ENCODE measurements around the gene CDC16.

DNA sequence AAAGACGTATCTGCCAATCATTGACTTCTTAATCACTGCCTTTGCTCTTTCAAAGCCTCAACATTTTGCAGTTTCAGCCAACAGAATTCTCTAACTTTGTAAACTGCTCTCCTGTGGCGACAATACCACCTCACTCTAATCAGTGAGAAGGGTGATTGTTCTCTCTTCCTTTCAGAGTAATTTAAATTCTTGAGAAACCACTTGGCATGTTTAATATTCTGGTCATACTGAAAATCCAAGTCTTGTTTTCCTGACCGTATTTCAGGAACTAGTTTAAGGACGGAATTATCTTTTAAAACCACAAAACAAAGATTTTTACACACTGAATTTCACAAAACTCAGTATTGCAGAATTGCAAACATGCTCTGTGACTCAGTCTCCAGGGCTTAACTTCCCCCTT lies 5.2 kb upstream of the CDC16 start:
- TF ChIP-seq CTCF (conservative IDR thresholded peaks at IDR 0.05; ENCODE audit: low read length): no peak
- no peak for TF ChIP-seq EZH2phosphoT487 (IDR thresholded peaks at IDR 0.05; ENCODE audit: borderline replicate concordance, low read depth, low read length)
